ENCODE results near the gene SASS6.

DNA sequence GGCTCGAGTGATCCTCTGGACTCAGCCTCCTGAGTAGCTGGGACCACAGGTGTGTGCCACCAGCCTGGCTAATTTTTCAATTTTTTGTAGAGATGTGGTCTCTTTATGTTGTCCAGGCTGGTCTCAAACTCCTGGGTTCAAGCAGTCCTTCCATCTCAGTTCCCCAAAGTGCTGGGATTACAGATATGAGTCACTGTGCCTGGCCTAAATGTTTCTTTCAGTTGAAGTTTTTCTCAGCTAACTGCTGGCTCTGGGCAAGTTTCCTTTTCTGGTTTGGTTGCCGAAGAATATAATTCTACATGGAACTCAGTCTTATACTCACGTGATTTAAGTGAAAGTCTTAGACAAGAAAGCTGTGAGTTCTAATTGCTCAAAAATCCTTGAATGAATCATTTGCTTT, 57.0 kb downstream of the SASS6 start:
- TF ChIP-seq GATA2 (IDR thresholded peaks at IDR 0.05; ENCODE audit: low read depth, low read length) (no peak), GATA3 (IDR thresholded peaks at IDR 0.05; ENCODE audit: low read depth, low read length) (no peak)
